ENCODE results near the gene NQO2. TPM values are rescaled to one million over a fixed set of nuclear protein-coding genes. Genes with fewer than 3 reads are reported as not detected.

Gene NQO2
- total and polyA plus RNA-seq, 2 of the 13 experiments (the other 11 are each of a cell fraction or from before 2014, with no cell fraction given) = 32.2 to 56.5 TPM

GRCh38 chr6:3001773-3002293 lies 2.1 kb downstream of the NQO2 start (continued):
- TF ChIP-seq ZNF737 (CRISPR knock-in tag; IDR thresholded peaks at IDR 0.05; ENCODE audit: borderline replicate concordance) = no peak
- no peak for TF ChIP-seq MTA3 (CRISPR knock-in tag; IDR thresholded peaks at IDR 0.05)
- TF ChIP-seq ATF5 (CRISPR knock-in tag; IDR thresholded peaks at IDR 0.05; ENCODE audit: low read depth) = no peak
- TF ChIP-seq MXI1 (IDR thresholded peaks at IDR 0.05; ENCODE audit: borderline replicate concordance, low read depth, low read length) = peak; percentile 90; the same call in 2 of the 3 replicates
- TF ChIP-seq AKNA (CRISPR knock-in tag; IDR thresholded peaks at IDR 0.05; ENCODE audit: borderline replicate concordance) = no peak
- TF ChIP-seq GZF1 (CRISPR knock-in tag; IDR thresholded peaks at IDR 0.05) = no peak
- TF ChIP-seq IRF1 (CRISPR knock-in tag; IDR thresholded peaks at IDR 0.05; ENCODE audit: low read depth) = no peak
- no peak for TF ChIP-seq ZUFSP (CRISPR knock-in tag; IDR thresholded peaks at IDR 0.05; ENCODE audit: borderline replicate concordance)
- TF ChIP-seq CEBPZ (IDR thresholded peaks at IDR 0.05; ENCODE audit: low read length) = no peak
- peak; percentile 80 for TF ChIP-seq TBL1XR1 (IDR thresholded peaks at IDR 0.05; ENCODE audit: borderline replicate concordance, low read length, partially characterized antibody)
- no peak for TF ChIP-seq MYPOP (CRISPR knock-in tag; IDR thresholded peaks at IDR 0.05)
- no peak for TF ChIP-seq KDM2A (CRISPR knock-in tag; IDR thresholded peaks at IDR 0.05; ENCODE audit: borderline replicate concordance, low read depth)
- TF ChIP-seq ZFP36L1 (CRISPR knock-in tag; IDR thresholded peaks at IDR 0.05) = no peak
- TF ChIP-seq ZNF670 (CRISPR knock-in tag; IDR thresholded peaks at IDR 0.05; ENCODE audit: borderline replicate concordance) = no peak
